GM18907 (cell line): ENCODE results near the gene GRIA3.
"Not testable (repeated sequence)": the region's sequence is repeated elsewhere in the genome, so short reads cannot be mapped to it uniquely, and the experiment has no call there.

Experiments
- ATAC-seq: cut with Tn5 transposase; IDR thresholded peaks from one replicate; pipeline ENCODE4 v1.9.1; 2021; ENCODE audit warnings: mild to moderate bottlenecking, moderate library complexity; ENCODE audit not compliant: unreplicated experiment

The GRIA3 gene

GRCh38 chrX:123518791-123519190, 334.7 kb downstream of the GRIA3 start:
- no peak for ATAC-seq

GRCh38 chrX:123525123-123525725, 341.1 kb downstream of the GRIA3 start:
- ATAC-seq = no peak

GRCh38 chrX:123530726-123531125, 346.6 kb downstream of the GRIA3 start:
- ATAC-seq = not testable (repeated sequence)
